HG02852 (cell line): ENCODE results near the gene GPX5.

Experiments used
- ATAC-seq: cut with Tn5 transposase; IDR thresholded peaks from one replicate; pipeline ENCODE4 v1.9.1; 2021; ENCODE audit warnings: mild to moderate bottlenecking, moderate library complexity; ENCODE audit not compliant: unreplicated experiment

The GPX5 gene

DNA sequence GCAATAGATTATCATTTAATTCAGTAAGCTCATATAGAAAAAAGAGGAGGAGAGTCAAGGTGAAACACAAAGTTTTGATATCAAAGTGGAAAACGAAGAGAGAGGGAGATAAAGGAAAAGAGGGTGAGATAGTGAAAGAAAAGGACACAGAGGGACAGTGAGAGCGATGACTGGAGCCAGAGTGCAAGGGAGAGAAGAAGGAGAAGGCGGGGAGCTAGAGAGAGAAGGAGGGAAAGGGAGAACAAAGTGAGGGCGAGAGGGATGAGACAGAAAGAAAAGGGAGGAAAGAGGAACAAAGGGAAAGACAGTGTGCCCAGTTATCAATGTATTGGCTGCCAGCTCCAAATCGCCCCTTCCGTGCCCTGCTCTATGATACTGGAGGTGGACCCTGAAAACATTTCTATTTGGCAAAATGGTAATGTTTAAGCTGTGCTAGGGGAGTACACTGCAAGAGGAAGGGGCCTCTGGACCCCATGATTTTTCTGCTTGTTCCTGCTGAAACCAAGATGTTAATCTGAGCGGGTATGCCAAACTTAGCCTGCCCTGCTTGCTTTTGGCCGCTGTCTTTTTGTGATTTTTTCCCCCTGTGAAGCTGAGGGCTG, 27.8 kb downstream of the GPX5 start:
- ATAC-seq: no peak

DNA sequence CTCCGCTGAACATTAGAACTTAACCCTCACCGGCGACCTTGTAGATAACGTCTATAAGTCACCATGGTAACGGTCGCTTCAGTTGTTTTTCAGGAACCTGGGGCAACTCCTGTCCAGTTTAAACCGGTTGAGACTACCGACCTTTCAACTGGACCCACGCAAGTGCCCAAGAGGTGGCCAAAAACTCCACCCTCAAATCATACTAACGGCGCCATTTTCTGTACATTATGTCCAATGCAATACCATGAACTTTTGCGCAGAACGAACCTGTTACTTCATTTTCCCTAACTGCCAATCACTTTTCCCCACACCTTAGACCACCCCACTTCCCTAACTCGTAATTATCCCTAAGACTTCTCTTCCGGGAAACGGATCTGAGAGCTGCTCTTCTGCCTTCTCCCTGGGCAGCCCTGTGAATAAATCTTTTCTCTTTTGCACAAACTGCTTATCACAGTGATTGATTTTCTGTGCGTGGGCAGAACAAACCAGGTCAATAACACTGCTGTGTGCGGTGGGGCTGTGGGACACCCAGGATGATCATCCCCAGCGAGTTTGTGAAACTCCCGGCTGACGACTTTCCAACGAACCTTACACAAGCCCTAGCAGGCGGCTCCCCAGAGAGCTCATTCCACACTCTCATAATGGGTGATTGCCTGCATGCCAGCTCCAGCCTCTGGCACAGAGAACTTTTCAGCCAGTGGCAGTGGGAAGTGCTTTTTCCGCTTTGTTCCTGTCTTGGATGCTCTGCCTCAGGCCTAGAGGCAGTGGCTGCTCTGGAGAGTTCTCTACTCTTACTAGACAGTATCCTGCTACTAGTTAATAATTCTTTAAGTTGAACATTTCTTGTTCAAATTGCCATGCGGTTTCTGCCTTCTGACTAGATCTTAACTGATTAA, 28.6 kb downstream of the GPX5 start:
- no peak for ATAC-seq

DNA sequence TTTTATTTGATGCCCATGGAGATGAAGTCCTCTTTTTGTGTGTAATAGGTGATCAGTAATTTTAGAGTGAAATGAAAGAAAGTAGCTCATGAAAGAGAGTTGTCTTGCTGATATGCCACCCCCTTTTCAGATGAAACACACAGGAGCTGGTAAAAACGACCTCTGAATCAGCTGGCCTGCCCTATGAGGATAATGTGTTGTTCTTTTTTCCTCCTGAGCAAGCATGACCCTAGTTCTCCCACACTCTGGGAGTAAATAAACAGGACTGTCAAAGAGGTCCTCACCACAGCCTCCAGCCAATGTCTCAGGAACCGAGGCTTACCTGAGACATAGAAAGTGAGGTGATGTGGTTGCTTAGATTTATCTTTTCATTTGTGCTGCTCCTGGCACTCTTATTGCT, 29.5 kb downstream of the GPX5 start:
- ATAC-seq: no peak

DNA sequence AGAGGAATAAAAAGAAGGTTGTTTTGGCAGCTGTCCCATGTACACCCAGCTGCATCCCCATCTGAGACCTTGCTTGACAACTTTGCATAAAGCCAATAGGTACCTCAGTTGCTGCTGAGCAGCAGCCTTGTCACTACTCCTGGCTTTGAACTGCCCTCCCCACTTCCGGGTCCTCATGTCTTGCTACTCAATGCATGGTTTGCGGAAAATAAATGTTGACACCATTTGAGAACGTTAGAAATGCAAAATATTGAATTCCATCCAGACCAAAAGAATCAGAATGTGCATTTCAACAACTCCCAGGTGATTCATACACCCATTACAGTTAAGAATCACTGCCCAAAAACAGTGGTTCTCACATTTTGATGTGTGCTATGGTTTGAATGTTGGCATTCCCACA, 32.9 kb downstream of the GPX5 start:
- no peak for ATAC-seq

DNA sequence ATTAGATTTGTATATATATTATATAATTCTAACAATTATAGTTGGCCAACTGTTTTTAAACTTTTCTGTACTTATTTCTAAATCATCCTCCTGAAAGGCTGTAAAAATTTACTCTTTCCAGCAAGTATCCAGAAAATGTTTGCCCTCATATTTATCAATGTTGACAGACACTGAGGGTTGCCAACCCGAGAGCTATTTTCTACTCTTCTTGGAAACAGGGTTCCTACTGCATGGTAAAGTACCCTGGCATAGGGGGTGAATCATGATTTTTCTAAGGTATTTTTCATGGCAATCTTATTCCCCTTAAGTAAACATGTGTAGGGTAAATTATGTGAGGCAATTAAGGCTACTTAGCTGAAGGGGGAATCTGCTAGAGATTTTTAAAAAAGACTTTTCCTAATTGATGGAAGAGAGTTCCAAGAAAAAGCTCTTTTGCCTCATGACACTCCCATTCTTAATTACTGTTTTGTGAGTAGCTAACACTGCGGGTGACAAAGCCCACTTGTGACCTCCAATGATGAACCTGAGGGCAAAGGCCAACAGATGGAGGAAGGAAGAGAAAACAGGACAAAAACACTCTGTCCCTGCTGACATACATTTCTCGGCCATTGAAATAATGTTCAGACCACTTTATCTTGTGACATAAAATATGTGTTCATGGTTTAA, 37.9 kb downstream of the GPX5 start:
- no peak for ATAC-seq

DNA sequence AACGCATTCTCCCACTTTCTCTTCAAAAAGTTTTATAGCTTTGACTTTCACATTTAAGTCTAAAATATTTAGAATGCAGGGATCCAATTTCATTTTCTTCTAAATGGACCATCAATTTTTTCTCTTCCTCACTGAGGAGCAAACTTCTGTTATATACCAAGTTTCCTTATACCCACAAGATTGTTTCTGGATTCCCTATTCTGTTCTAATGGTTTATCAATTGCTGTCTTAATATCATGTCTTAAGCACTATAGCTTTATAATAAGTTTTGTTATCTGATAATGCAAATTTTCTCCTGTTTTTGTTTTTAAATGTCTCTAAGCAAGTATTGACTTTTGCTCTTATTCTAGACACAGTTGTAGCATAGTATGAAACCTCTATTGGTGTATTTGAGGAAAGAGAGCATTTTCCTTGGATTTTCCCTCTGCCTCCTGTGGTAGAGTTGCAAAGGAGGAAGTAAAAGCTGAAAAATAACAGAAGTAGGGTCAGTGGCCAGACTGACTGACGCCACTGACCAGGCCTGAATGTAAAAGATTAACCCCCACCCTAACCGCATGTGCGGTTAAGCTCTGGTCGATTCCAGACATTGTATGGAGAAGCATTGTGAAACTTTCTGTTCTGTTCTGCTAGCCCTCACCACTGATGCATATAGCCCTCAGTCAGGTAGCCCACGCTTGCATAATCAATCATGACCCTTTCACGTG, 40.3 kb downstream of the GPX5 start:
- no peak for ATAC-seq

DNA sequence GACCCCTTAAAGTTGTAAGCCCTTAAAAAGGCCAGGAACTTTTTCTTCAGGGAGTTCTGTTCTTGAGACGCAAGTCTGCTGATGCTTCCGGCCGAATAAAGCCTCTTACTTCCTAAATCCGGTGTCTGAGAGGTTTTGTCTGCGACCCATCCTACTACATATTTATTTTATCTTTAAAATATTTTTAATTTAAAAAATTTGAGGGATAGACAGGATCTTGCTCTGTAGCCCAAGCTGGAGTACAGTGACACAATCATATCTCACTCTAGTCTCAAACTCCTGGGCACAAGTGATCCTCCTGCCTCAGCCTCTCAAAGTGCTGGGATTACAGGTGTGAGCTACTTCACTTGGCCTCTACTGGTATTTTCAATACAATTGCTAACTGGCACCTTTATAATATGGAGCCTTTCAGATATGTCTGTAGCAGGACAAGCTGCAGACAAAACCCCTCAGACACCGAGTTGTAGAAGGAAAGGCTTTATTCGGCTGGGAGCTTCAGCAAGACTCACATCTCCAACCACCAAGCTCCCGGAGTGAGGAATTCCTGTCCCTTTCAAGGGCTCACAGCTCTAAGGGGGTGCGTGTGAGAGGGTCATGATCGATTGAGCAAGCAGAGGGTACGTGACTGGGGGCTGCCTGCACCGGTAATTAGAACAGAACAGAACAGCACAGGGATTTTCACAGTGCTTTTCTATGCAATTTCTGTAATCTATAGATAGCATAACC, 41.0 kb downstream of the GPX5 start:
- ATAC-seq: no peak

DNA sequence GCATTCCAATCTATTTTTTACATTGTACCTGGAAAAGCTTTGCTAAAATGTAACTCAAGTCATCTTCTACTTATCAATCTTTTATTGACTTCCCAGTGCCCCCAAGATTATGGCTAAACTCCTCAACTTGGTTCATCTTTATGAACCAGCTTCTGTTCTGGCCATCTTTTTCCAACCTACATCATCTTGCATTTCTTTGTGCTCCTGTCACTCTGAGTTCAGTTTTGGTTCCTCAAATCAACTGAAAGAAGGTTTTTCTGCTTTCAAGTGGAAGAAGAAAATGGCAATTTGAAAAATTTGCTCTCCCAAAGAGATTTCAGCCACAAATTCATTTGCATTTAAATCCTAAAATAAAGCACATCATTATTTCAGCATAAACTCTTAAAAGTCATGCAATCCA, 41.8 kb downstream of the GPX5 start:
- no peak for ATAC-seq

DNA sequence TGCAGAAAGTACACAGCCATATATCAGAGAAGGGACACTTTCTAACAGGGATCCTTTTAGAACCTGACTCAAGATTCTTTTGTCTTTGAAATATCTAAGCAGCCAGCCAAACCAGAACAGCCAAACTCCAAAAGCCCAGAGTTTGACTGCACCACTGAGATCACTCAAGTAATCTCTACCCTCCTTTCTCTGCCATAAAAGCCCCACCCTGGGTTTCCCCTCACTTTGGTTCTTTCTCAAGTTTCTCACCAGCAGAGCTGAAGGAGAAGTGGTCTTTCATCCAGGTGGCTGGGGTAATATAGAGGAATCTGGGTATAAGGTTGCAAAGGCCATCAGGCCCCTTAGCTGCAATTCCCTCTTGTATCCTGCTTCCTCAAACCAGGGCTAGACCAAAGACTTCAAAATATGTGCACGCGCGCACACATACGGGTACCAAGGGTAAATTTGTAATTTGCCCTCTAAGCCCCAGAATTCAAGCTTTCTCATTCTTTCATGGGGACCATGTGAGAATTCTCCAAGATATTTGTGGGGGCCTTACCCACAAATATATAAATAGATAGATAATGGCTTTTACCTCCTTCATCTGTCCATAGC, 42.9 kb downstream of the GPX5 start:
- ATAC-seq: no peak

DNA sequence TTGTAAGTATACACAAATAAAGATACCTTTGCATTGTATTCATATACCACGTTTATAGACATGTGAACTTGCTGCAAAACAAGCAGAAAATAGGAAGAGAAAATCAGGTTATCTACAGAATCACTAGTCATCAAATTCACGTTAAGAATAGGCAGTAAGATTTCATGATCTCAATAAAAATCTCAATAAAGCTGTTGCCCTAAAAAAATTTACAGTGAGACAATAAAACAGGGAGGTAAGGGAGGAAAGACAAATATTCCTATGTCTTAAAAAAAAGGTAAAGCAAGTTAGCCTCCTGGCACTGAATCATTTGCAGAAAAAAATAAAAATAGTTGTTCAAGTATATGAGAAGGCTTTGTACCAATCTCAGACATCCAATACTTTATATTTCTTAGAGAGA, 44.1 kb downstream of the GPX5 start:
- ATAC-seq: no peak

DNA sequence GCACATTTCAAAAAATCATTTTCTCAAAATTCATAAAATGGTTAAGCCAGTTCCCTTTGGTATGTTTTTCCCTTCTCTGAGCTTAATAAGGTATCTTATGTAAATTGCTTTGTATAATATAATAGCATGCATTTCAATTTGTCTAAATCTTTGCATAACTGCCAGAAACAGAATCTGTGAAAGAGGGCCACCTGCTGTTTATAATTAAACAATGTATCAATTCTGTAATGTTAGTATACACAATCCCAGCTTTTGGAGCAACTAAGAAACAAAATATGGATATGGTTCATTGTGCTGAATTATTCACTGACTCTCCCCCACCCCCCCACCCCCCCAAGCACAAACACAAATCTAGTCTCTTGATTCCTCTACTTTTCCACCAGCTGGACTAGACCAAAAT, 54.8 kb downstream of the GPX5 start:
- ATAC-seq: no peak

DNA sequence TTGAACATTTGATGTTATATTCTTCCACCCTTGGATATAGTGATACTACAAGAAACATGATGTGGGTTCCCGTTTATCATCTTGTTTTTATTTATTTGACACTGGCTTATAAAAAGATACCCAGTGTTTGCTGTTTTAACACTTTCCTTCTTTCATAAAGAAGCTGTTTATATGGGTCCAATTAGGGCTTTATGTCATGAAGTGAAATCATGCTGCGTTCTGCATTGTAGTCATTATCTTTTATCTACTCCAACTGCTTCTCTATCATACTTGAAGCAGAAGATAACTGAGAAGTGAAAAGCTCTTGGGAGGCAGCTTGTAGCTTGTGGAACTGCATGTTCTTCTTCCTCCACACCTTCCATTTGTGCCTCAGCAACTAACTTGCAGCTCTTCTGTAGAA, 57.8 kb downstream of the GPX5 start:
- ATAC-seq: no peak
